Gastroesophageal sphincter (tissue), 4 donors: ENCODE measurements around the gene KCNIP3. TPM values are rescaled to one million over a fixed set of nuclear protein-coding genes. Genes with fewer than 3 reads are reported as not detected.

Source experiments
- ATAC-seq: fragments of 150-250 bp; one replicate; pipeline ENCODE4 v1.9.1; 2016; ENCODE audit warnings: mild to moderate bottlenecking, moderate library complexity
- H3K27ac ChIP-seq, 4 donors: fragments of 200-600 bp; sonication (generic) in 3 of 4; 1 replicate in 3 of 4; 2 replicates in 1 of 4; pipeline ENCODE4 v1.5.1; 2016 to 2019
- H3K27me3 ChIP-seq: fragments of 200-600 bp; sonication (generic); one replicate; pipeline ENCODE4 v1.5.1; 2019
- H3K36me3 ChIP-seq, 2 donors: fragments of 200-600 bp; sonication (generic); one replicate each; pipeline ENCODE4 v1.5.1; 2019; ENCODE audit warnings: control low read depth in 1 of 2
- H3K4me1 ChIP-seq, 3 donors: fragments of 200-600 bp; sonication (generic); 1 replicate in 2 of 3; 2 replicates in 1 of 3; pipeline ENCODE4 v1.5.1; 2016 to 2019; ENCODE audit warnings: control low read depth in 2 of 3
- H3K4me3 ChIP-seq, 2 donors: fragments of 200-600 bp; sonication (generic); one replicate each; pipeline ENCODE4 v1.5.1; 2019; ENCODE audit warnings: mild to moderate bottlenecking in 1 of 2, moderate library complexity in 1 of 2
- H3K9me3 ChIP-seq, 3 donors: fragments of 200-600 bp; sonication (generic); one replicate each; pipeline ENCODE4 v1.5.1; 2017 to 2019; ENCODE audit warnings: control low read depth in 2 of 3
- CTCF ChIP-seq, 4 experiments: fragments of 200-600 bp in 2 of 4; fragments of 450-650 bp in 2 of 4; sonication (generic) in 1 of 4; IDR thresholded peaks; one replicate each; pipeline ENCODE4 v1.5.1; 2017 to 2019; ENCODE audit warnings: antibody characterized with exemption in 4 of 4, mild to moderate bottlenecking in 2 of 4, moderate library complexity in 2 of 4
- EP300 ChIP-seq: sonication (generic); formaldehyde crosslinking; IDR thresholded peaks from one replicate; pipeline ENCODE4 v1.6.1; 2017; ENCODE audit warnings: antibody characterized with exemption, mild to moderate bottlenecking
- POLR2A ChIP-seq, 2 donors: fragments of 450-650 bp; IDR thresholded peaks; one replicate each; pipeline ENCODE4 v1.6.1; 2017; ENCODE audit warnings: antibody characterized with exemption in 2 of 2, mild to moderate bottlenecking in 2 of 2, moderate library complexity in 1 of 2
- POLR2AphosphoS5 ChIP-seq: sonication (generic); formaldehyde crosslinking; IDR thresholded peaks from one replicate; pipeline ENCODE4 v1.6.1; 2017; ENCODE audit warnings: antibody characterized with exemption
- WGBS, 2 donors: methylation state at CpG; one replicate each; pipeline ENCODE4 v1.1.5; 2018; ENCODE audit warnings: low coverage in 1 of 2; 5-methylcytosine and 5-hydroxymethylcytosine counted together
- total RNA-seq, 4 donors: library from RNA; depleted of rRNA; stranded (reverse); fragments of >200 nt; gene quantifications; one replicate each; pipeline ENCODE4 v1.1.0, GENCODE V29; 2016

Gene KCNIP3
- 10 to 100 TPM; 14.4 to 41.4 (median 20.0) TPM for total RNA-seq

- Histone ChIP-seq H3K27me3 (peaks cover 27% of the 10 kb centered on the region), H3K36me3 (no peaks in the 10 kb centered on the region), H3K4me3 (peak within 1 kb of the TSS in 1 of 2 donors; percentile 30), H3K9me3 (peaks cover 0 to 6% (median 0%) of the 10 kb centered on the region in 3 donors), H3K27ac (no peak within 1 kb of the TSS), H3K4me1 (peaks cover 0 to 18% (median 0%) of the 10 kb centered on the region in 3 donors)
- TF ChIP-seq POLR2A (IDR thresholded peaks at IDR 0.05) = no peak
- TF ChIP-seq CTCF (IDR thresholded peaks at IDR 0.05) = no peak
- no peak for TF ChIP-seq POLR2AphosphoS5
- no peak for ATAC-seq
- 0% methylated on average over 5 of the region's 13 CpGs; no CpG with 5 or more reads in 1 of the 2 donors for WGBS, 2 donors
Measured at GRCh38 chr2:95296880-95297487, at the start of gene KCNIP3. KCNIP3 (plus strand) TSS chr2:95297347; CDS start chr2:95297439, 92 bp downstream.

GRCh38 chr2:95258271-95258670 lies 38.9 kb upstream of the KCNIP3 start:
- H3K27ac ChIP-seq = no peak overlapping the region
- H3K4me1 ChIP-seq = no peaks in the 10 kb centered on the region
- no peak for ATAC-seq
- TF ChIP-seq EP300 (no peak), CTCF (IDR thresholded peaks at IDR 0.05) (no peak), POLR2A (IDR thresholded peaks at IDR 0.05) (no peak), POLR2AphosphoS5 (no peak)
- no peaks in the 10 kb centered on the region for H3K36me3 ChIP-seq
- H3K27me3 ChIP-seq = no peaks in the 10 kb centered on the region
- WGBS, 2 donors = 46 to 50% methylated on average over 1 to 2 of the region's 2 CpGs
- H3K4me3 ChIP-seq = no peak overlapping the region
- H3K9me3 ChIP-seq = peaks cover 0 to 32% (median under 1%) of the 10 kb centered on the region in 3 donors

GRCh38 chr2:95260028-95261023 lies 36.8 kb upstream of the KCNIP3 start:
- Histone ChIP-seq H3K4me1 (peaks cover 0 to 7% (median 0%) of the 10 kb centered on the region in 3 donors), H3K36me3 (no peaks in the 10 kb centered on the region), H3K9me3 (peaks cover 0 to 26% (median 0%) of the 10 kb centered on the region in 3 donors), H3K27me3 (no peaks in the 10 kb centered on the region), H3K4me3 (no peak overlapping the region), H3K27ac (no peak overlapping the region)
- 75 to 82% methylated on average over 1 to 5 of the region's 8 CpGs for WGBS, 2 donors
- TF ChIP-seq EP300 (no peak), POLR2AphosphoS5 (no peak), CTCF (IDR thresholded peaks at IDR 0.05) (no peak), POLR2A (IDR thresholded peaks at IDR 0.05) (no peak)
- ATAC-seq = no peak

- Histone ChIP-seq H3K36me3 (no peaks in the 10 kb centered on the region), H3K4me1 (peaks cover 0 to 7% (median 0%) of the 10 kb centered on the region in 3 donors), H3K4me3 (no peak overlapping the region), H3K27ac (no peak overlapping the region), H3K27me3 (no peaks in the 10 kb centered on the region), H3K9me3 (peaks cover 0 to 20% (median 0%) of the 10 kb centered on the region in 3 donors)
- no peak for TF ChIP-seq CTCF (IDR thresholded peaks at IDR 0.05)
- no peak for TF ChIP-seq POLR2AphosphoS5
- no peak for TF ChIP-seq POLR2A (IDR thresholded peaks at IDR 0.05)
- TF ChIP-seq EP300 = no peak
- ATAC-seq = no peak
- WGBS, 2 donors = 61 to 70% methylated on average over 3 to 5 of the region's 6 CpGs
Measured at GRCh38 chr2:95261602-95262001, 35.5 kb upstream of the KCNIP3 start.
